Measurements from ENCODE around the gene CEBPZOS. TPM values are rescaled to one million over a fixed set of nuclear protein-coding genes. Genes with fewer than 3 reads are reported as not detected.

Gene CEBPZOS
- total RNA-seq, 1 experiment from 2014 or later = 1.5 TPM

GRCh38 chr2:37171624-37171950, 24.7 kb upstream of the CEBPZOS start:
- Histone ChIP-seq H2BK20ac (ENCODE audit: low read depth, low read length, poor library complexity, severe bottlenecking) (no peak overlapping the region), H2AK5ac (ENCODE audit: insufficient read length, low read length) (no peak overlapping the region), H3K4ac (ENCODE audit: low read depth, low read length) (no peak overlapping the region), H4K91ac (ENCODE audit: insufficient read length, low read depth, low read length) (no peak overlapping the region), H3K27ac (ENCODE audit: insufficient read length, low read depth, low read length) (no peak overlapping the region), H4K5ac (ENCODE audit: insufficient read length, low read depth, low read length) (no peak overlapping the region), H2AFZ (ENCODE audit: low read length) (no peak overlapping the region), H3K23me2 (ENCODE audit: insufficient read length, low read depth, low read length, poor library complexity, severe bottlenecking) (no peaks in the 10 kb centered on the region), H3K79me1 (ENCODE audit: insufficient read depth, low read depth, low read length, poor library complexity, severe bottlenecking) (no peaks in the 10 kb centered on the region), H3K79me2 (ENCODE audit: insufficient read depth, low read length) (no peaks in the 10 kb centered on the region), H3K14ac (ENCODE audit: insufficient read depth, low read length) (no peak overlapping the region), H3K9ac (ENCODE audit: extremely low read depth, insufficient read length, low read length) (no peak overlapping the region), H3K23ac (ENCODE audit: insufficient read length, low read depth, low read length) (no peak overlapping the region), H3K27me3 (ENCODE audit: insufficient read depth, low read length) (no peaks in the 10 kb centered on the region), H2BK12ac (ENCODE audit: insufficient read length, low read depth, low read length) (no peak overlapping the region), H2BK120ac (ENCODE audit: low read depth, low read length, poor library complexity, severe bottlenecking) (no peak overlapping the region), H3K4me2 (ENCODE audit: insufficient read depth, insufficient read length, low read length) (no peak overlapping the region), H3T11ph (ENCODE audit: low read length) (no peak overlapping the region), H3K9me3 (ENCODE audit: control insufficient read depth, low read depth, low read length) (no peaks in the 10 kb centered on the region), H2BK15ac (ENCODE audit: low read depth, low read length) (no peak overlapping the region), H2BK5ac (ENCODE audit: insufficient read length, low read length) (no peak overlapping the region), H3K4me1 (ENCODE audit: insufficient read depth, low read length) (no peaks in the 10 kb centered on the region), H4K20me1 (ENCODE audit: control insufficient read depth, insufficient read depth, insufficient read length) (no peaks in the 10 kb centered on the region), H3K56ac (ENCODE audit: insufficient read length, low read depth, low read length) (no peak overlapping the region), H3K18ac (ENCODE audit: insufficient read length, low read depth, low read length) (no peak overlapping the region), H4K8ac (replicated peaks; ENCODE audit: insufficient read length, low read depth, low read length) (no peak overlapping the region)
- DNase-seq = no peak
- peaks cover 4 to 8% of the 10 kb centered on the region in 2 experiments; a peak in 3 of 4 replicates for H3K4me1 Mint-ChIP-seq
- H3K36me3 Mint-ChIP-seq (ENCODE audit: insufficient read depth in 1 of 3, low read depth in 3 of 3) = peaks cover 0 to 2% (median 0%) of the 10 kb centered on the region in 3 experiments; a peak in 2 of 7 replicates
- TF ChIP-seq, protein P1, sequence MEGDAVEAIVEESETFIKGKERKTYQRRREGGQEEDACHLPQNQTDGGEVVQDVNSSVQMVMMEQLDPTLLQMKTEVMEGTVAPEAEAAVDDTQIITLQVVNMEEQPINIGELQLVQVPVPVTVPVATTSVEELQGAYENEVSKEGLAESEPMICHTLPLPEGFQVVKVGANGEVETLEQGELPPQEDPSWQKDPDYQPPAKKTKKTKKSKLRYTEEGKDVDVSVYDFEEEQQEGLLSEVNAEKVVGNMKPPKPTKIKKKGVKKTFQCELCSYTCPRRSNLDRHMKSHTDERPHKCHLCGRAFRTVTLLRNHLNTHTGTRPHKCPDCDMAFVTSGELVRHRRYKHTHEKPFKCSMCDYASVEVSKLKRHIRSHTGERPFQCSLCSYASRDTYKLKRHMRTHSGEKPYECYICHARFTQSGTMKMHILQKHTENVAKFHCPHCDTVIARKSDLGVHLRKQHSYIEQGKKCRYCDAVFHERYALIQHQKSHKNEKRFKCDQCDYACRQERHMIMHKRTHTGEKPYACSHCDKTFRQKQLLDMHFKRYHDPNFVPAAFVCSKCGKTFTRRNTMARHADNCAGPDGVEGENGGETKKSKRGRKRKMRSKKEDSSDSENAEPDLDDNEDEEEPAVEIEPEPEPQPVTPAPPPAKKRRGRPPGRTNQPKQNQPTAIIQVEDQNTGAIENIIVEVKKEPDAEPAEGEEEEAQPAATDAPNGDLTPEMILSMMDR (conservative IDR thresholded peaks at IDR 0.05) = no peak
- H3K9me3 Mint-ChIP-seq = peaks cover under 1 to 1% of the 10 kb centered on the region in 2 experiments; a peak in 4 of 5 replicates
- no peak overlapping the region for H3K4me3 Mint-ChIP-seq
- no peaks in the 10 kb centered on the region for H3K27me3 Mint-ChIP-seq (ENCODE audit: low read depth)
- no peak overlapping the region for H3K27ac Mint-ChIP-seq
